HCT116 (cell line): ENCODE data around the gene CEP43. TPM values are rescaled to one million over a fixed set of nuclear protein-coding genes. Genes with fewer than 3 reads are reported as not detected.

Experiments
- ATAC-seq: fragments of 200-7000 bp; cut with Tn5 transposase; 2 replicates; pipeline ENCODE4 v1.9.1; 2020; ENCODE audit warnings: mild to moderate bottlenecking, moderate library complexity
- BruUV-seq: library from RNA; stranded (reverse); fragments of 400-500 nt; replicated peaks from 2 replicates; lab custom pipeline; 2021; lab: Mats Ljungman, UMichigan
- CTCF ChIA-PET: fragments of 300-600 bp; sonication (Branson Sonifier 250); formaldehyde crosslinking; loops from one replicate; lab custom pipeline; 2021; ENCODE audit warnings: antibody characterized with exemption; lab: Charles Lee
- POLR2A ChIA-PET: fragments of 300-600, 350-600 bp; sonication (Branson Sonifier 250); formaldehyde crosslinking; loops from one replicate; lab custom pipeline; 2021; ENCODE audit warnings: antibody characterized with exemption; lab: Charles Lee
- RAD21 ChIA-PET, 2 experiments: fragments of 300-600 bp; sonication (Branson Sonifier 250); formaldehyde crosslinking; loops; one replicate each; lab custom pipeline; 2023; ENCODE audit warnings: low total read pairs in 2 of 2; ENCODE audit not compliant: uncharacterized antibody in 2 of 2, unreplicated experiment in 2 of 2, low non-redundant PET in 1 of 2; lab: Charles Lee
- DNase-seq: peaks from one replicate; pipeline ENCODE4 v3.0.0-alpha.2; 2010; ENCODE audit warnings: low read depth, low spot score
- H2AFZ ChIP-seq: fragments of 200-600 bp; shearing (Covaris generic), sonication (generic); 2 replicates; pipeline ENCODE4 v1.6.1; 2017; ENCODE audit warnings: low read depth, mixed run types, mixed read lengths, antibody characterized with exemption, low read length; ENCODE audit not compliant: poor library complexity, severe bottlenecking
- H3K27ac ChIP-seq: 2 replicates; pipeline ENCODE4 v1.5.1; 2012; ENCODE audit warnings: low read depth, low read length
- H3K27me3 ChIP-seq: fragments of 200-600 bp; sonication (generic); 2 replicates; pipeline ENCODE4 v1.6.1; 2016; ENCODE audit warnings: mixed run types, low read length, mixed read lengths; ENCODE audit not compliant: insufficient read depth
- H3K36me3 ChIP-seq, 2 experiments: fragments of 200-500 bp in 1 of 2; fragments of 200-600 bp in 1 of 2; sonication (Bioruptor generic) in 1 of 2; sonication (generic) in 1 of 2; 2 replicates each; pipeline versions ENCODE4 v1.5.1 to v1.6.1; 2014 to 2016; ENCODE audit warnings: low read length in 2 of 2, inconsistent platforms in 1 of 2, mixed read lengths in 1 of 2, mixed run types in 1 of 2; ENCODE audit not compliant: insufficient read depth in 2 of 2, control insufficient read depth in 1 of 2
- H3K4me1 ChIP-seq, 2 experiments: fragments of 200-600 bp in 1 of 2; sonication (generic) in 1 of 2; 2 replicates each; pipeline versions ENCODE4 v1.5.1 to v1.6.1; 2012 to 2017; ENCODE audit warnings: low read length in 2 of 2, inconsistent platforms in 1 of 2, mild to moderate bottlenecking in 1 of 2, mixed read lengths in 1 of 2, mixed run types in 1 of 2, moderate library complexity in 1 of 2; ENCODE audit not compliant: insufficient read depth in 2 of 2, control insufficient read depth in 1 of 2
- H3K4me2 ChIP-seq: fragments of 200-600 bp; sonication (generic); 2 replicates; pipeline ENCODE4 v1.6.1; 2017; ENCODE audit warnings: mixed run types, low read length, mixed read lengths
- H3K4me3 ChIP-seq, 2 experiments: fragments of 200-600 bp in 1 of 2; sonication (generic) in 1 of 2; replicated peaks in 1 of 2; 2 replicates each; pipeline ENCODE4 v1.5.1; 2011 to 2016; ENCODE audit warnings: low read length in 2 of 2, control low read depth in 1 of 2, low read depth in 1 of 2, mild to moderate bottlenecking in 1 of 2, mixed read lengths in 1 of 2, mixed run types in 1 of 2
- H3K79me2 ChIP-seq: fragments of 200-600 bp; sonication (generic); 2 replicates; pipeline ENCODE4 v1.6.1; 2017; ENCODE audit warnings: mild to moderate bottlenecking, mixed run types, low read length, moderate library complexity, mixed read lengths; ENCODE audit not compliant: insufficient read depth
- H3K9ac ChIP-seq: fragments of 200-600 bp; sonication (generic); 2 replicates; pipeline ENCODE4 v1.6.1; 2016; ENCODE audit warnings: low read length, mixed read lengths
- H3K9me2 ChIP-seq: fragments of 200-600 bp; sonication (generic), shearing (Covaris generic); 2 replicates; pipeline ENCODE4 v1.6.1; 2017; ENCODE audit warnings: mixed run types, mild to moderate bottlenecking, moderate library complexity; ENCODE audit not compliant: insufficient read depth
- H3K9me3 ChIP-seq, 2 experiments: fragments of 200-500 bp in 1 of 2; fragments of 200-600 bp in 1 of 2; sonication (Bioruptor generic) in 1 of 2; sonication (generic) in 1 of 2; 2 replicates each; pipeline ENCODE4 v1.6.1; 2014 to 2017; ENCODE audit warnings: low read length in 2 of 2, mixed read lengths in 2 of 2, inconsistent platforms in 1 of 2, low read depth in 1 of 2, mild to moderate bottlenecking in 1 of 2, mixed run types in 1 of 2, moderate library complexity in 1 of 2; ENCODE audit not compliant: control insufficient read depth in 1 of 2, insufficient read depth in 1 of 2
- H4K20me1 ChIP-seq: fragments of 200-600 bp; sonication (generic), shearing (Covaris generic); 2 replicates; pipeline ENCODE4 v1.6.1; 2017; ENCODE audit warnings: mixed run types, mild to moderate bottlenecking, moderate library complexity; ENCODE audit not compliant: insufficient read depth
- CEBPB ChIP-seq: IDR thresholded peaks from 2 replicates; pipeline ENCODE4 v1.6.1; 2012; ENCODE audit warnings: low read depth
- EGR1 ChIP-seq: IDR thresholded peaks from 2 replicates; pipeline ENCODE4 v1.6.1; 2012; ENCODE audit warnings: low read depth
- EZH2 ChIP-seq: fragments of 200-600 bp; sonication (generic); IDR thresholded peaks from 2 replicates; pipeline ENCODE4 v1.6.1; 2017; ENCODE audit warnings: antibody characterized with exemption, mixed run types
- EZH2phosphoT487 ChIP-seq: fragments of 200-600 bp; IDR thresholded peaks from 2 replicates; pipeline ENCODE4 v1.6.1; 2018; ENCODE audit warnings: antibody characterized with exemption, borderline replicate concordance
- FOSL1 ChIP-seq: IDR thresholded peaks from 2 replicates; pipeline ENCODE4 v1.6.1; 2012; ENCODE audit warnings: low read depth
- JUND ChIP-seq: IDR thresholded peaks from 2 replicates; pipeline ENCODE4 v1.6.1; 2012
- SIN3A ChIP-seq: IDR thresholded peaks from 2 replicates; pipeline ENCODE4 v1.6.1; 2012; ENCODE audit warnings: low read depth
- SRF ChIP-seq: IDR thresholded peaks from 2 replicates; pipeline ENCODE4 v1.6.1; 2012; ENCODE audit warnings: low read depth
- TCF7L2 ChIP-seq: IDR thresholded peaks from 2 replicates; pipeline ENCODE4 v1.7.0; 2011; ENCODE audit warnings: borderline replicate concordance, inconsistent platforms; ENCODE audit not compliant: insufficient read depth, insufficient read length; ENCODE audit errors: extremely low read depth
- YY1 ChIP-seq: IDR thresholded peaks from 2 replicates; pipeline ENCODE4 v1.6.1; 2011; ENCODE audit warnings: low read length, low read depth, moderate library complexity, mild to moderate bottlenecking; ENCODE audit not compliant: insufficient replicate concordance; ENCODE audit errors: extremely low read depth
- intact Hi-C: fragments of 100-400 bp; cut with micrococcal nuclease; formaldehyde crosslinking; loops from 2 replicates; pipeline ENCODE4 v1.10.0; 2022
- total RNA-seq: library from RNA; stranded (reverse); gene quantifications from one replicate; pipeline ENCODE4 v1.2.1, GENCODE V29; 2021; ENCODE audit not compliant: unreplicated experiment
- TF ChIP-seq, protein P1 (sequence below): IDR thresholded peaks from 2 replicates; pipeline ENCODE4 v1.6.1; 2012
- TF ChIP-seq, protein P2 (sequence below): IDR thresholded peaks from 2 replicates; pipeline ENCODE4 v1.6.1; 2012; ENCODE audit warnings: low read depth
- TF ChIP-seq, protein P3 (sequence below): IDR thresholded peaks from 2 replicates; pipeline ENCODE4 v1.6.1; 2012

Gene CEP43
- total RNA-seq, 1 experiment from 2014 or later: 15.8 TPM

DNA sequence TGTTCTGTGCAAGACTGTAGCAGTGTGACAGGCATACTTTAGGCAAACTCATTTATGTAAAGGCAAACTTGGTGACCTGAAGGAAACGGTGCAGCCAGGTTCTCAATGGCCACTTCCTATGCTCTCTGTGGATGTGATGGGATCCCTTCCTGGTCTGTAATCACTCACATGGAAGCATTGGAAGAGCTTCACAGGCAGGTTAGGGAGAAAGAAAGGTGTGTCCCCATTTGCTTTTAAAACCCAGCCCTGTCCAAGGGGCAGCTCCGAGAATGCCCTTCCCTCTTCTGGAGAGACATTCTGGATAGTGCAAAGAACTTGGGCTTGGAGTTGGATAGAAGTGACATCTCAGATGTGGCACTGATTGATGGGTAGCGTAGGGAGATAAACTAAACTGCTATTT is 28.1 kb downstream of the CEP43 start:
- Histone ChIP-seq H3K9me3 (no peaks in the 10 kb centered on the region), H3K27ac (no peak overlapping the region), H3K9ac (no peak overlapping the region), H4K20me1 (no peaks in the 10 kb centered on the region), H3K27me3 (no peaks in the 10 kb centered on the region), H3K9me2 (no peaks in the 10 kb centered on the region), H3K4me2 (no peak overlapping the region), H2AFZ (no peak overlapping the region), H3K4me1 (no peaks in the 10 kb centered on the region), H3K79me2 (no peaks in the 10 kb centered on the region), H3K36me3 (peaks cover 40 to 46% of the 10 kb centered on the region in 2 experiments), H3K4me3 (no peak overlapping the region)
- intact Hi-C loops: no loop called here
- DNase-seq (no peak), ATAC-seq (no peak)
- ChIA-PET POLR2A (no interaction called here), RAD21 (no interaction called here), CTCF (no interaction called here)
- TF ChIP-seq EZH2phosphoT487 (no peak), EZH2 (no peak), SIN3A (no peak), EGR1 (no peak), SRF (no peak), TCF7L2 (no peak), YY1 (no peak), FOSL1 (no peak), CEBPB (no peak), JUND (no peak)
- TF ChIP-seq, protein P1, sequence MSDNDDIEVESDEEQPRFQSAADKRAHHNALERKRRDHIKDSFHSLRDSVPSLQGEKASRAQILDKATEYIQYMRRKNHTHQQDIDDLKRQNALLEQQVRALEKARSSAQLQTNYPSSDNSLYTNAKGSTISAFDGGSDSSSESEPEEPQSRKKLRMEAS: no peak
- TF ChIP-seq, protein P2, sequence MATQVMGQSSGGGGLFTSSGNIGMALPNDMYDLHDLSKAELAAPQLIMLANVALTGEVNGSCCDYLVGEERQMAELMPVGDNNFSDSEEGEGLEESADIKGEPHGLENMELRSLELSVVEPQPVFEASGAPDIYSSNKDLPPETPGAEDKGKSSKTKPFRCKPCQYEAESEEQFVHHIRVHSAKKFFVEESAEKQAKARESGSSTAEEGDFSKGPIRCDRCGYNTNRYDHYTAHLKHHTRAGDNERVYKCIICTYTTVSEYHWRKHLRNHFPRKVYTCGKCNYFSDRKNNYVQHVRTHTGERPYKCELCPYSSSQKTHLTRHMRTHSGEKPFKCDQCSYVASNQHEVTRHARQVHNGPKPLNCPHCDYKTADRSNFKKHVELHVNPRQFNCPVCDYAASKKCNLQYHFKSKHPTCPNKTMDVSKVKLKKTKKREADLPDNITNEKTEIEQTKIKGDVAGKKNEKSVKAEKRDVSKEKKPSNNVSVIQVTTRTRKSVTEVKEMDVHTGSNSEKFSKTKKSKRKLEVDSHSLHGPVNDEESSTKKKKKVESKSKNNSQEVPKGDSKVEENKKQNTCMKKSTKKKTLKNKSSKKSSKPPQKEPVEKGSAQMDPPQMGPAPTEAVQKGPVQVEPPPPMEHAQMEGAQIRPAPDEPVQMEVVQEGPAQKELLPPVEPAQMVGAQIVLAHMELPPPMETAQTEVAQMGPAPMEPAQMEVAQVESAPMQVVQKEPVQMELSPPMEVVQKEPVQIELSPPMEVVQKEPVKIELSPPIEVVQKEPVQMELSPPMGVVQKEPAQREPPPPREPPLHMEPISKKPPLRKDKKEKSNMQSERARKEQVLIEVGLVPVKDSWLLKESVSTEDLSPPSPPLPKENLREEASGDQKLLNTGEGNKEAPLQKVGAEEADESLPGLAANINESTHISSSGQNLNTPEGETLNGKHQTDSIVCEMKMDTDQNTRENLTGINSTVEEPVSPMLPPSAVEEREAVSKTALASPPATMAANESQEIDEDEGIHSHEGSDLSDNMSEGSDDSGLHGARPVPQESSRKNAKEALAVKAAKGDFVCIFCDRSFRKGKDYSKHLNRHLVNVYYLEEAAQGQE: no peak
- TF ChIP-seq, protein P3, sequence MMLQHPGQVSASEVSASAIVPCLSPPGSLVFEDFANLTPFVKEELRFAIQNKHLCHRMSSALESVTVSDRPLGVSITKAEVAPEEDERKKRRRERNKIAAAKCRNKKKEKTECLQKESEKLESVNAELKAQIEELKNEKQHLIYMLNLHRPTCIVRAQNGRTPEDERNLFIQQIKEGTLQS: no peak
- BruUV-seq: no TSS peak
